Skin of body (tissue), 2 donors: ENCODE data around the gene KRTAP25-1. TPM values are rescaled to one million over a fixed set of nuclear protein-coding genes. Genes with fewer than 3 reads are reported as not detected.

Source experiments
- DNase-seq: peaks from one replicate; lab custom pipeline; 2025; lab: John Stamatoyannopoulos, UW
- total RNA-seq: library from RNA; depleted of rRNA; stranded (reverse); fragments of >200 nt; gene quantifications from one replicate; pipeline ENCODE4 v1.2.3, GENCODE V29; 2014

The KRTAP25-1 gene
- total RNA-seq, 1 donor from 2014 or later = not detected

GRCh38 chr21:30249936-30250335 is 39.4 kb downstream of the KRTAP25-1 start:
- DNase-seq = no peak

- DNase-seq = no peak
These were observed 40.5 kb downstream of the KRTAP25-1 start for GRCh38 chr21:30248844-30249243.

GRCh38 chr21:30245061-30245460 is 44.3 kb downstream of the KRTAP25-1 start:
- DNase-seq = no peak

- DNase-seq = no peak
These were observed 45.6 kb downstream of the KRTAP25-1 start for GRCh38 chr21:30243691-30244090.

GRCh38 chr21:30240661-30241060 is 48.7 kb downstream of the KRTAP25-1 start:
- DNase-seq = no peak

Other genes starting within 250 kb of the KRTAP25-1 start
- gene CLDN17, start 122.7 kb downstream of the KRTAP25-1 start, total RNA-seq = 1.1 TPM
- gene CLDN8, start 73.4 kb downstream of the KRTAP25-1 start, total RNA-seq = 9.6 TPM
- gene KRTAP24-1, start 6.6 kb downstream of the KRTAP25-1 start, total RNA-seq = 10.3 TPM
- 3.6 TPM for gene KRTAP26-1, start 30.8 kb upstream of the KRTAP25-1 start, total RNA-seq
- gene KRTAP27-1, start 48.2 kb upstream of the KRTAP25-1 start, total RNA-seq = not detected
- gene KRTAP23-1, start 59.1 kb upstream of the KRTAP25-1 start, total RNA-seq = not detected
- 2.9 TPM for gene KRTAP13-2, start 82.8 kb upstream of the KRTAP25-1 start, total RNA-seq
- gene KRTAP13-1, start 106.5 kb upstream of the KRTAP25-1 start, total RNA-seq = 0.99 TPM
- gene KRTAP13-3, start 136.4 kb upstream of the KRTAP25-1 start, total RNA-seq = not detected
- gene KRTAP13-4, start 140.7 kb upstream of the KRTAP25-1 start, total RNA-seq = not detected
- gene KRTAP15-1, start 150.8 kb upstream of the KRTAP25-1 start, total RNA-seq = not detected
- 11.4 TPM for gene KRTAP19-1, start 190.9 kb upstream of the KRTAP25-1 start, total RNA-seq
- gene KRTAP19-2, start 197.9 kb upstream of the KRTAP25-1 start, total RNA-seq = not detected
- gene KRTAP19-3, start 202.5 kb upstream of the KRTAP25-1 start, total RNA-seq = 9.7 TPM
- not detected for gene KRTAP19-4, start 207.7 kb upstream of the KRTAP25-1 start, total RNA-seq
- gene KRTAP19-5, start 212.6 kb upstream of the KRTAP25-1 start, total RNA-seq = 25.9 TPM